Measurements from ENCODE around the gene MS4A18.

MS4A18 gene

DNA sequence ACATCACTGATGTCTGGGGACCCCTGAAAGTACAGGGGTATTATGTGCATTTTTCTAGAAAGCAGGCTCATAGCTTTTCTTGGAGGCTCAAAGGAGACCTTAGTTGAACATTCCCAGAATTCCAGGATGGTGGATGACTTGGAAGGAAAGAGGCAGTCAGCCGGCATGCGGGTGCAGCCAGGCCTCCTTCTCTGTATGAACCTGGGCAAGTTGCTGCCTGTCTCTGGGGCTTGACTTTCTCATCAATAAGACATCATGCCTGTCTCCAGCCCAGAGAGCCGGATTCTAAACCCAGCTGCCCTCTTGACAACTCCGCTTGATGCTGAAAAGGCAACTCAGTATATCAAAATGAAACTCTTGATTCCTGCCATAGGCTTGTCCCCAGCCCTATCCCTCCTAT is 44.8 kb downstream of the MS4A18 start:
- DNase-seq: no peak

DNA sequence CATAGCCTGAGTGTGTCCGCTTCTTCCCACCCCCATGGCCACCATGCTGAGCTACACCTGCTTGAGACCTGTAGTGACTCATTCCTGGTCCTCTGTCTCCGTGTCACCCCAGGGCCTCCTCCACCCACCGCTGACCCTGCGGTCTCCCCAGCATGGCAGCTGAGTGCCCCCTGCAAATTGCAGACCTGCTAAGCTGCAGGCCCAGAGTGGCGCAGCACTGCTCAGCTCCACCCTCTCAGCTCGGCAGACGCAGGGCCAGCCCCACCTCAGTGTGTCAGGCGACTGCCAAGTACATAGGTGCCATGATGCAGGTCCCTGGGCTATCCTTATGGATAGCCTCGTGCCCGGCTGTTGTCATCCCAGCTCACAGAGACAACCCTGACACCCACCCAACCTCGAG is 45.3 kb downstream of the MS4A18 start:
- DNase-seq: no peak

- no peak for DNase-seq
Measured at GRCh38 chr11:60771146-60771545, 46.6 kb downstream of the MS4A18 start.

- DNase-seq: no peak
Measured at GRCh38 chr11:60771879-60772525, 47.5 kb downstream of the MS4A18 start.

DNA sequence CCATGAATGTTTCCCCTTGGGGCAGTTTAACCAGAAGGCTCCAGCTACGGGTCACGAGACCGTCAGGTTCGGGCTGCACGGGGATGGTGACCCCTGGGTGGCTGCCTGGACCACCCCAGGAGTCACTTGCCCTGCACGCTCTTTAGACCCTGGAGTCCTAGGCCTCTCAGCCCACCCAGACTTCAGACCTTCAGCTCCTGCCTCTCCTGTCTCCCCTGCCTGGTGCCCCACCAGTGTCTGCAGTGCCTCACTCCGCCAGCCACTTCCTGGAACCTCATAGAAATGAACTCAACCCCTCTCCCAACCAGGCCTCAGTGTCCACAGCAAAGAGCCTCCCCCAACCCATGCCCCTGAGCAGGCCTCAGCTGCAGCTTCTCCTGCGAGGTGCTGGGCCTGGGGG is 48.1 kb downstream of the MS4A18 start:
- DNase-seq: no peak

- no peak for DNase-seq
Measured at GRCh38 chr11:60774726-60775125, 50.2 kb downstream of the MS4A18 start.

DNA sequence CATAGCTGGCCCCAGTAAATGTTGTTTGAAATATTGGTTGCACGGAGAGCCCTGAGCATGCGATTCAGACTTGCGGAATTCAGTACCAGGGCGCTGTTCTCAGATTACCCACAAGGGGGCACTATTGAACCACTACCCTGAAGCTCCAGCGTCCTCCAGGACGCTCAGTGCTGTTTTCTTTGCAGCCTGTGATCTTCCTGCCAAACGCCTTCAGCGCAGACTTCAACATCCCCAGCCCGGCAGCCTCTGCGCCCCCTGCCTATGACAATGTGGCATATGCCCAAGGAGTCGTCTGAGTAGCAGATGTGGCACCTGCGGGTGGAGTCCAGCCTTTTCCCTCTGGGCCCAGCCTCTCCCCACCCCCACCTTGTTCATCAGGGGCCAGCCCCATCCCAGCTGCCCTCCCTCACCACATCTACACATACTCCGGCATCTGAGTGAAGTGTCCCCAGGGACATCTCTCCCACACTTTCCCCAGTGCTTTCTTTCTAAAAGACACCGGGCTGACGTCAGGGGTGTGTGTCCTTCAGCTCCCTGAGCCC is 51.0 kb downstream of the MS4A18 start:
- DNase-seq: peak; percentile 90

DNA sequence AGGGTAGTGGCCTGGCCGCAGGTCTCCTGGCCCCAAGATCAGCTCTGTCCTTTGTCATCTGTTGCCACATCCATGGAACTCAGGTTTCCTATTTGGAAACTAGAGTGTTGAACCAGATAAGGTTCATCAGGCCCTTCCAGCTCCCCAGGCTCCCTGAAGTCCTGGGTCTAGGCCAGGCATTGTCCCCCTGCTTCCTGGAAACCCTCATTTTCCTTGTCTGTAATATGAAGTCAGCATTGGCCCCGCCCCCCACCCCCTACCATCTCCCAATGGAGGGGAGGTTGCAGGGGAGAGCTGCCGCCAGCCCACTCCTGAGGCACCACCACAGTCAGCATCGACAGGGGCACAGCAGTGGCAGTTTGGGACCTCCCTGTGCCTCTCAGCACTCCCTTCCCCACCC is 51.6 kb downstream of the MS4A18 start:
- DNase-seq: no peak

- no peak for DNase-seq
Measured at GRCh38 chr11:60777106-60777505, 52.6 kb downstream of the MS4A18 start.

DNA sequence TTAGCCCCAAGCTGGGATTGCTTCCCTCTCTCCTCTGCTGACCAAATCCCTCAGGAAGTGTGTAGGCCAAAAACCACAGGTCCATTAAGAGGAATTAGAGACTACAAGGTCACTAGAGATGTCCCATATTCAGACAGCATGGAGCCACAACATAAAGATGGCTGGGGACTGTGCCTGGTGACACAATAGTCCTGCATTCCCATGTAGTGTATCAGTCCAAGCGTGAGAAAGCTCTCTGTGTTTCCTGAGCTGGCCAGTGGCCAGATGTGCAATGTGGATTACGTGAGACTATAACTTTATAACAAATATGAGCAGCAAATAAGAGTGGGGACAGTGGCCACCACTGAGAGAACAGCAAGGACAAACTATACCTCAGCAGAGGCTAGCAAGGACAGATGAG is 53.1 kb downstream of the MS4A18 start:
- DNase-seq: no peak

DNA sequence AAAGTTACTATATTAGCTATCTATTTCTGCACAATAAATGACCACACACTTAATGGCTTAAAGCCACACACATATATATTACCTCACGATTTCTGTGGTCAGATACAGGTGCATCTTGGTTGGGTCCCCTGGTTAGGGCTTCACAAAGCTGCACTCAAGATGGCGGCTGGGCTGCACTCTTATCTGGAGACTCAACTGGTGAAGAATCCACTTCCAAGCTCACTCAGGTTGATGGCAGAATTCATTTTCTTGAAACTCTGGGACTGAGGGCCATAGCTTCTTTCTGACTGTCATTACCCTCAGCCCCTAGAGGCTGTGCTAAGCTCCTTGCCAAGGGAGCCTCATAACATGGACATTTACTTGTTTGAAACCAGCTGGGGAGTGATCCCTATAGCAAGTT is 55.5 kb downstream of the MS4A18 start:
- DNase-seq: no peak

- no peak for DNase-seq
Measured at GRCh38 chr11:60780774-60781173, 56.3 kb downstream of the MS4A18 start.

- peak; percentile 17 for DNase-seq
Measured at GRCh38 chr11:60781286-60781980, 56.9 kb downstream of the MS4A18 start.

- DNase-seq: no peak
Measured at GRCh38 chr11:60781981-60782316, 57.4 kb downstream of the MS4A18 start.

- no peak for DNase-seq
Measured at GRCh38 chr11:60782393-60783140, 58.0 kb downstream of the MS4A18 start.

DNA sequence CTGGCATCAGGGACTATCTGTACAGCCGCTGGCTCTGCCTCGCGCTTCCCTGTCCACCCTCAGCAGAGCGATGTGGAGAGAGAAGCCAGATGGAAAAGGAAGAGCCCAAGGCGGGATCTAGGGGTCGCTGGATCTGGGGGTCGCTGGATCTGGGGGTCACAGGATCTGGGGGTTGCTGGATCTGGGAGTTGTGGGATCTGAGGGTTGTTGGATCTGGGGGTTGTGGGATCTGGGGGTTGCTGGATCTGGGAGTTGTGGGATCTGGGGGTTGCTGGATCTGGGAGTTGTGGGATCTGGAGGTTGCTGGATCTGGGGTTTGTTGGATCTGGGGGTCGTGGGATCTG is 58.6 kb downstream of the MS4A18 start:
- DNase-seq: no peak

- no peak for DNase-seq
Measured at GRCh38 chr11:60783911-60784310, 59.4 kb downstream of the MS4A18 start.

- no peak for DNase-seq
Measured at GRCh38 chr11:60785136-60785535, 60.6 kb downstream of the MS4A18 start, which contains the start of gene MS4A10. MS4A10 (plus strand) TSS chr11:60785333; CDS start chr11:60790336, 5,003 bp downstream.

- no peak for DNase-seq
Measured at GRCh38 chr11:60785806-60786361, 61.4 kb downstream of the MS4A18 start.

DNA sequence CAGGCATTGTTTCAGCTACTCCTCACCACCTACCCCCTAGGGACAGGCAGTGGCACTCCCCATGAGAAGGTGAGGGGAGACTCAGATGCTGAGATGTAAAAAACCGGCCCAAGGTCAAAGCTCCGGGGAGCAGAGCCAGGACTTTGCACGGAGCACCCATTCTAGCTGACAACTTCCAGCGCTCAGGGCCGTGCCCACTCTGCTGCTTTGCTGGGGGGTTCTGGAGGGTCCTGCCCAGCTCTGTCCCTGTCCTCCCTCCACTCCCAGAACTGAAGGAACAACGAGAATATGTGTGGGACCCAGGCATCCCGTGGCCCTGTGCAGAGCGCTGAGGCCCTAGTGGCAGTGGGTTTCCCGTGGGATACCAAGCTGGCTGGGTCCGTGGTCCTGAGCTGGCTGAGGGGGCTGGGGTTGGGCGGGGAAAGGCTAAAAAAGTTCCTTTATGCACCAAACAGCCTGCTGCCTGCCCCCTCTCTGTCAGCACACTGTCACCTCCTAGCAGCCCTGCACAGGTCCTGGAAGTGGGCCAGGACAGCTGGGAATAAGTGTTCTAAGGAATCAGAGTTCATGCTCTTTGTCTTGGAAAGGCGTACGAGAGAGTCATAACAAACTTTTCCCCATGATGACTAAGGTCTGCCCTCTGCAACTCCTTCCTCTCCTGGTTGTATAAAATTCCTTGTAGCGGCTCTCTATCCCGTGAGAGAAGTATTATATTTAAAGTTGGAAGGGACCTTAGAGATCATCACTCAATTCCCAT is 62.5 kb downstream of the MS4A18 start:
- DNase-seq: no peak

GRCh38 chr11:60788401-60789125 is 64.0 kb downstream of the MS4A18 start:
- DNase-seq: no peak

DNA sequence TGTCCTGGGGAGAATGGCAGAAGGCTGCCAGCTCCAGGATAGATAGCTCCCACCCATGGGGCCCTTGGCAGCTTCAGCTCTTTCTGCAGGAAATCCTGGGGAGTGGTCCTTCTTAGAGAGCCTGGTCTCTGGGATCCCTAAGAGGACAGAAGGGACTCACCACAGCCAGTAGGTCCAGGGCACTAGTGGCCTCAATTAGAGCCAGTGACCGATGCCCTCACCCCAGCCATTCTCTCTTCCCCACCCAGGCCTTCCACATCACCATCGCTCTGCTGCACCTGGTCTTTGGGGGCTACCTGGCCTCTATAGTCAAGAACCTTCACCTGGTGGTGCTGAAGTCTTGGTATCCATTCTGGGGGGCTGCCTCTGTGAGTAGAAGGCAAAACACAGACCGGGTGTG is 66.2 kb downstream of the MS4A18 start:
- no peak for DNase-seq
